Activated CD8-positive, alpha-beta T cell treated with anti-CD3 and anti-CD28 coated beads, Interleukin-2, amount 10 ng/mL, durations not matched to agents 7 days and 5 days (primary cell): ENCODE data around the gene TBC1D10B. TPM values are rescaled to one million over a fixed set of nuclear protein-coding genes. Genes with fewer than 3 reads are reported as not detected.
"Not testable (repeated sequence)": the region's sequence is repeated elsewhere in the genome, so short reads cannot be mapped to it uniquely, and the experiment has no call there.

ENCODE experiments used
- ATAC-seq: fragments of 150-1000 bp; cut with Tn5 transposase; one replicate; pipeline ENCODE4 v1.10.0; 2021; ENCODE audit warnings: moderate library complexity
- CTCF ChIA-PET: fragments of 350-600 bp; sonication (Branson Sonifier 250); formaldehyde crosslinking; loops from one replicate; lab custom pipeline; 2021; ENCODE audit warnings: antibody characterized with exemption; lab: Charles Lee
- POLR2A ChIA-PET: fragments of 350-600 bp; sonication (Branson Sonifier 250); formaldehyde crosslinking; loops from one replicate; lab custom pipeline; 2021; ENCODE audit warnings: antibody characterized with exemption; lab: Charles Lee
- DNase-seq: peaks from one replicate; pipeline ENCODE4 v3.0.0-alpha.2; 2020
- H3K27ac Mint-ChIP-seq: one replicate; pipeline ENCODE4 v1.8.0; 2021; ENCODE audit warnings: mild to moderate bottlenecking, mixed read lengths
- H3K27me3 Mint-ChIP-seq: one replicate; pipeline ENCODE4 v1.8.0; 2021; ENCODE audit warnings: low read depth, mixed read lengths
- H3K36me3 Mint-ChIP-seq: one replicate; pipeline ENCODE4 v1.8.0; 2021; ENCODE audit warnings: low read depth, mixed read lengths
- H3K4me1 Mint-ChIP-seq: one replicate; pipeline ENCODE4 v1.8.0; 2021; ENCODE audit warnings: low read depth, mixed read lengths
- H3K4me3 Mint-ChIP-seq: one replicate; pipeline ENCODE4 v1.8.0; 2021; ENCODE audit warnings: mild to moderate bottlenecking, mixed read lengths
- H3K9me3 Mint-ChIP-seq: one replicate; pipeline ENCODE4 v1.8.0; 2022; ENCODE audit warnings: mixed read lengths; ENCODE audit not compliant: insufficient read depth
- total RNA-seq, 2 experiments: library from RNA; stranded (reverse); gene quantifications; one replicate each; pipeline ENCODE4 v1.2.3, GENCODE V29; 2021

The TBC1D10B gene
- total RNA-seq, 2 experiments from 2014 or later = 75.4 to 75.7 TPM

GRCh38 chr16:30309255-30309654, 61.0 kb downstream of the TBC1D10B start:
- POLR2A ChIA-PET, CTCF ChIA-PET, ATAC-seq, H3K27me3 Mint-ChIP-seq, H3K36me3 Mint-ChIP-seq, H3K27ac Mint-ChIP-seq, DNase-seq, H3K9me3 Mint-ChIP-seq, H3K4me3 Mint-ChIP-seq: not testable (repeated sequence)
- H3K4me1 Mint-ChIP-seq = peaks cover 11% of the 10 kb centered on the region

Other genes starting within 250 kb of the TBC1D10B start
- 10 to 100 TPM; 83.5 to 93.7 TPM for gene MAPK3, start 247.3 kb downstream of the TBC1D10B start, total RNA-seq
- gene CORO1A, start 186.9 kb downstream of the TBC1D10B start, total RNA-seq = 1,000 to 10,000 TPM; 1,875 to 1,983 TPM
- 100 to 1,000 TPM; 205 to 212 TPM for gene BOLA2B, start 176.8 kb downstream of the TBC1D10B start, total RNA-seq
- gene SLX1A, start 176.6 kb downstream of the TBC1D10B start, total RNA-seq = 100 to 1,000 TPM; 115 to 123 TPM
- gene SULT1A3, start 171.2 kb downstream of the TBC1D10B start, total RNA-seq = 10 to 100 TPM; 28.9 to 32.8 TPM
- 10 to 100 TPM; 12.6 to 24.3 TPM for gene NPIPB13, start 122.0 kb downstream of the TBC1D10B start, total RNA-seq
- 10 to 100 TPM; 62.7 to 67.5 TPM for gene CD2BP2, start 15.2 kb downstream of the TBC1D10B start, total RNA-seq
- gene MYL11, start 4.3 kb upstream of the TBC1D10B start, total RNA-seq = 1 to 10 TPM in 1 of 2 experiments, not detected in 1; 1.3 TPM
- gene SEPTIN1, start 12.1 kb upstream of the TBC1D10B start, total RNA-seq = 100 to 1,000 TPM; 321 to 342 TPM
- gene ZNF48, start 24.9 kb upstream of the TBC1D10B start, total RNA-seq = 10 to 100 TPM; 13.5 to 13.8 TPM
- 1 to 10 TPM; 3.3 to 3.9 TPM for gene ZNF771, start 37.1 kb upstream of the TBC1D10B start, total RNA-seq
- 10 to 100 TPM; 87.3 to 92.8 TPM for gene DCTPP1, start 59.5 kb upstream of the TBC1D10B start, total RNA-seq
- gene SEPHS2, start 75.4 kb upstream of the TBC1D10B start, total RNA-seq = 10 to 100 TPM; 64.6 to 68.7 TPM
- 100 to 1,000 TPM; 458 to 471 TPM for gene ITGAL, start 102.2 kb upstream of the TBC1D10B start, total RNA-seq
- gene ZNF768, start 156.1 kb upstream of the TBC1D10B start, total RNA-seq = 1 to 10 TPM; 6.7 to 7.0 TPM
- 10 to 100 TPM in 1 of 2 experiments, 1 to 10 TPM in 1; 8.9 to 10.8 TPM for gene ZNF747, start 164.4 kb upstream of the TBC1D10B start, total RNA-seq
- 10 to 100 TPM; 15.2 to 15.4 TPM for gene ZNF764, start 187.9 kb upstream of the TBC1D10B start, total RNA-seq
- 10 to 100 TPM; 12.5 to 13.4 TPM for gene ZNF688, start 201.2 kb upstream of the TBC1D10B start, total RNA-seq
- 10 to 100 TPM; 11.7 to 13.7 TPM for gene ZNF785, start 215.2 kb upstream of the TBC1D10B start, total RNA-seq
- 10 to 100 TPM; 12.0 to 13.4 TPM for gene ZNF689, start 239.9 kb upstream of the TBC1D10B start, total RNA-seq